Measurements from ENCODE around the gene ALDH1L1.

- TF ChIP-seq POLR2A (IDR thresholded peaks at IDR 0.05) (no peak), CTCF (IDR thresholded peaks at IDR 0.05) (no peak)
Measured at GRCh38 chr3:126131881-126132750, 48.3 kb downstream of the ALDH1L1 start.
